GM19043 (cell line): ENCODE data around the gene SMG6.

Experiments
- ATAC-seq: cut with Tn5 transposase; IDR thresholded peaks from one replicate; pipeline ENCODE4 v1.9.1; 2021; ENCODE audit warnings: low read depth; ENCODE audit not compliant: unreplicated experiment

Gene SMG6

GRCh38 chr17:2067048-2067561 is 236.5 kb downstream of the SMG6 start:
- ATAC-seq, result no peak

GRCh38 chr17:2065949-2066400 is 237.6 kb downstream of the SMG6 start:
- no peak for ATAC-seq

GRCh38 chr17:2064980-2065785 is 238.4 kb downstream of the SMG6 start:
- ATAC-seq, result no peak

- ATAC-seq, result no peak
Observed at GRCh38 chr17:2064520-2064971, 239.0 kb downstream of the SMG6 start.

DNA sequence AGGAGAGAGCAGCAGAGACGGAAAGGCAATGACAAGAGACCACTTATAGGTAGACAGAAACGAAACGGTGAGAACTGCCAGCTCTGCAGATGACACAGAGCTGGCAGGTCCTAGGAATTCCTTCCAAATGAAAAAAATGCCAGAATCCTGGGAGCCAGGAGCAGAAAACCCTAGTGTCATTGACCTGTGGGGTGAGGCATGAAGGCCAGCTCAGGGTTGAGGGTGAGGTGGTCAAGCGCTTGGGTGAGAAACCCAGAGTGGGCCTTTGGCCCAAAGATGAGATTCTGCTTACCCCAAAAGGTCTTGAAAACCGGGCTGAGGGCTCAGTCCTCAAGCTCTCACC is 239.5 kb downstream of the SMG6 start:
- no peak for ATAC-seq

GRCh38 chr17:2063261-2064146 is 240.1 kb downstream of the SMG6 start:
- no peak for ATAC-seq

GRCh38 chr17:2062571-2063183 is 240.9 kb downstream of the SMG6 start:
- ATAC-seq, result no peak

DNA sequence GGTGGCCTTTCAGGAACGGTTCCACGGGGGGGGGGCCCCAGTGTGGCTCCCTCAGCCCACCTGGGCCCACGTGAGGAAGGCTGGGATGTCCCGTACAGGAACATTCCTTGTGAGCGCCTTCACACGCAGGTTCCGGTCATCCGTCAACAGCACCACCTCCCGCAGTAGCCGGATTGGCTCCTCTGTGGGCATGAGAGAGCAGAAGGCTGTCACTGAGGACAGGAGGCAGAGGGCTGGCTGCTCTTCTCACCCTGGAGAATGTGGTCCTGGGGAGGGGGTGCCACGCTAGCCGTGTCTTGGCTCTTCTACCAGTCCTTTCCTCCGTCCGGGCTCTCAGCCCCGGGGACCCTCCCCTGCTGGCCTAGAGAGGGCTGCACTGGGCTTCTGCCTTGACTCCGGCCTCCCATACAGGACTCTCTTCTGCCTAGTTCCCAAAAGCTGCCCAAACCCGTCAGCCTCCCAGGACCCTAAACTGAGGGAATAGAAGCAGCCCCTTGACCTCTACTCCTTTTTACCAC is 242.1 kb downstream of the SMG6 start:
- no peak for ATAC-seq

GRCh38 chr17:2060681-2061440 is 242.7 kb downstream of the SMG6 start:
- ATAC-seq, result no peak

DNA sequence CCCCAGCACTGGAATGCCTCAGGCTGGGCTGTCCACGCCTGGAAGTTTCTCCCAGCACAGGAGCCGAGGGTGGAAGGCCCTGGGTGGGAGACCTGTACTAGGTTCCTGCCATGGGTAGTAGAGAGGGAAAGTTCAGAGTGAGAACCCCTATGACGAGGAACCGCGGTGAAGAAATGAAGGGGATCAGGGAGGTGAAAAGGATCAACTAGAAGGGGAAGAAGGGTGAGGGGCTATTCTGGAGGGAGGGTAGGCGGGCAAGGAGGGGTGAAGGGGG is 243.3 kb downstream of the SMG6 start:
- no peak for ATAC-seq

GRCh38 chr17:2059547-2060384 is 243.8 kb downstream of the SMG6 start:
- no peak for ATAC-seq

DNA sequence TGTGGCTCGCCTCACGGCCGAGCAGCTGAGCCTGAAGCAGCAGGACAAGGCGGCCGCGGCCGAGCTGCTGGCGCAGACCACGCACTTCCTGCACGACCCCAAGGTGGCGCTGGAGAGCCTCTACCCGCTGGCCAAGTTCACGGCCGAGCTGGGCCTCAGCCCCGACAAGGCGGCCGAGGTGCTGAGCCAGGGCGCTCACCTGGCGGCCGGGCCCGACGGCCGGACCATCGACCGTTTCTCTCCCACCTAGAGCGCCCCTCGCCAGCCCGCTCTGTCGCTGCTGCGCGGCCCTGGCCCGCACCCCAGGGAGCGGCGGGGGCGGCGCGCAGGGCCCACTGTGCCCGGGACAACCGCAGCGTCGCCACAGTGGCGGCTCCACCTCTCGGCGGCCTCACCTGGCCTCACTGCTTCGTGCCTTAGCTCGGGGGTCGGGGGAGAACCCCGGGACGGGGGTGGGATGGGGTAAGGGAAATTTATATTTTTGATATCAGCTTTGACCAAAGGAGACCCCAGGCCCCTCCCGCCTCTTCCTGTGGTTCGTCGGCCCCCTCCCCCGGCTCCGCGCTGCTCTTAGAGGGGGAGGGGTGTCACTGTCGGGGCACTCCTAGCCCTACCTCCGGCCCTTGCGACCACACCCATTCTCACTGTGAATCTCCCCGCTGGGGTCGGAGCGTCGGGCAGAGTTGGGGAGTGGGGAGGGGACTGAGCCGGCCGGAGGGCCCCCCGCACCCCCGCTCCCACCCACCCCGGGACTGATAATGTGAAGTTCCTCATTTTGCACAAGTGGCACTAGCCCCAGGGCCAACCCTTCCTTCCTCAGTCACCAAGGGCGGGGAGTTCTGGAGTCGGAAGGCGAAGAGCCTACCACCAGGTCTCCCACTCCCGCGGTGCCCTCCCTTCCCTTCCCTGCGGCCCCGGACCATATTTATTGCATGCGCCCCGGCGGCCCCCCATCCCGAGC is 244.7 kb downstream of the SMG6 start:
- ATAC-seq, result no peak

GRCh38 chr17:2057760-2058585 is 245.6 kb downstream of the SMG6 start:
- ATAC-seq, result no peak

- ATAC-seq, result no peak
Observed at GRCh38 chr17:2057175-2057759, 246.3 kb downstream of the SMG6 start.

DNA sequence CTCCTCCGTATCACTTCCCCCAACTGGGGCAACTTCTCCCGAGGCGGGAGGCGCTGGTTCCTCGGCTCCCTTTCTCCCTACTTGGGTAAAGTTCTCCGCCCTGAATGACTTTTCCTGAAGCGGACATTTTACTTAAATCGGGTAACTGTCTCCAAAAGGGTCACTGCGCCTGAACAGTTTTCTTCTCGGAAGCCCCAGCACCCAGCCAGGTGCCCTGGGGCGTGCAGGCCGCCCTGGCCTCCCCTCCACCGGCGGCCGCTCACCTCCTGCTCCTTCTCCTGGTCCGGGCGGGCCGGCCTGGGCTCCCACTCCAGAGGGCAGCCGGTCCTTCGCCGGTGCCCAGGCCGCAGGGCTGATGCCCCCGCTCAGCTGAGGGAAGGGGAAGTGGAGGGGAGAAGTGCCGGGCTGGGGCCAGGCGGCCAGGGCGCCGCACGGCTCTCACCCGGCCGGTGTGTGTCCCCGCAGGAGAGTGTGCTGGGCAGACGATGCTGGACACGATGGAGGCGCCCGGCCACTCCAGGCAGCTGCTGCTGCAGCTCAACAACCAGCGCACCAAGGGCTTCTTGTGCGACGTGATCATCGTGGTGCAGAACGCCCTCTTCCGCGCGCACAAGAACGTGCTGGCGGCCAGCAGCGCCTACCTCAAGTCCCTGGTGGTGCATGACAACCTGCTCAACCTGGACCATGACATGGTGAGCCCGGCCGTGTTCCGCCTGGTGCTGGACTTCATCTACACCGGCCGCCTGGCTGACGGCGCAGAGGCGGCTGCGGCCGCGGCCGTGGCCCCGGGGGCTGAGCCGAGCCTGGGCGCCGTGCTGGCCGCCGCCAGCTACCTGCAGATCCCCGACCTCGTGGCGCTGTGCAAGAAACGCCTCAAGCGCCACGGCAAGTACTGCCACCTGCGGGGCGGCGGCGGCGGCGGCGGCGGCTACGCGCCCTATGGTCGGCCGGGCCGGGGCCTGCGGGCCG is 247.1 kb downstream of the SMG6 start:
- ATAC-seq, result no peak
